Endothelial cell of umbilical vein (primary cell): ENCODE measurements around the gene PLPP3.
A peak's percentile ranks its signal among the peaks of the same experiment; 100 is the strongest.

ENCODE experiments used
- CTCF ChIP-seq, 2 donors: IDR thresholded peaks; 1 replicate in 1 of 2; 2 replicates in 1 of 2; pipeline ENCODE4 v1.5.1; 2011; ENCODE audit warnings: low read length in 2 of 2, mild to moderate bottlenecking in 2 of 2, moderate library complexity in 2 of 2, control low read depth in 1 of 2, inconsistent platforms in 1 of 2, low read depth in 1 of 2; ENCODE audit not compliant: insufficient read depth in 1 of 2; ENCODE audit errors: extremely low read depth in 1 of 2
- EZH2 ChIP-seq: IDR thresholded peaks from 2 replicates; pipeline ENCODE4 v1.6.1; 2012; ENCODE audit warnings: borderline replicate concordance, low read depth, mild to moderate bottlenecking, moderate library complexity, low read length, inconsistent platforms; ENCODE audit not compliant: severe bottlenecking
- MAX ChIP-seq: IDR thresholded peaks from 2 replicates; pipeline ENCODE4 v1.6.1; 2011; ENCODE audit not compliant: insufficient read depth, insufficient read length
- POLR2A ChIP-seq: IDR thresholded peaks from 2 replicates; pipeline ENCODE4 v1.6.1; 2012; ENCODE audit warnings: low read depth, mild to moderate bottlenecking, control low read depth, low read length
- POLR2AphosphoS5 ChIP-seq: IDR thresholded peaks from 2 replicates; pipeline ENCODE4 v1.6.1; 2012; ENCODE audit warnings: low read depth, mild to moderate bottlenecking, control low read depth, low read length, moderate library complexity; ENCODE audit not compliant: insufficient read depth

- TF ChIP-seq CTCF (IDR thresholded peaks at IDR 0.05; ENCODE audit: extremely low read depth in 1 of 2, insufficient read depth in 1 of 2, low read depth in 1 of 2, low read length in 2 of 2) (peak; percentile 61 to 65), POLR2A (no peak), POLR2AphosphoS5 (no peak), EZH2 (no peak), MAX (no peak)
Measured at GRCh38 chr1:56584910-56585528, 5.7 kb upstream of the PLPP3 start.
